Smooth muscle cell of the brain vasculature (primary cell): ENCODE results near the gene NUDT22.
"Not testable (repeated sequence)": the region's sequence is repeated elsewhere in the genome, so short reads cannot be mapped to it uniquely, and the experiment has no call there.

Experiments used
- DNase-seq: peaks from one replicate; pipeline ENCODE4 v3.0.0-alpha.2; 2012; ENCODE audit warnings: low read depth, low spot score

Gene NUDT22

GRCh38 chr11:64241491-64242374 is 15.7 kb downstream of the NUDT22 start:
- no peak for DNase-seq

- no peak for DNase-seq
These were observed 17.3 kb downstream of the NUDT22 start for GRCh38 chr11:64243236-64243854.

DNA sequence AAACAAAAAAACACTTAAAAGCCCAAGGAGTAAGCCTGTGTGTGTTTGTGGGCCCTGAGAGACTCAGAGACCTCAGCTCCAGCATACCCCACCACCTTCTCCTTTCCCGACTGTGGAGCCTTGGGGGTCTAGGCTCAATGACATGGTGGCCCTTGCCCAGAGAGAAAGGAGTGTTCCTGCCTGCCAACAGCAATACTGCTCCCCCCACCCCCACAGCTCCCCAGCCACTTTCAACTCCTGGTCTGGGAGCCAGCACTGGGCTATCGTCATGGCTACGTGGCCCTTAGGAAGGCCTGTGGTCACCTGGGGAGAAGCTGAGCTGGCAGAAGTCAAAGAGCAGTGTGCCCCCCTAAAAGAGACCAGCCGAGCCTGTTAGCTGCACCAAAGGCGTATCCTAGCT is 18.0 kb downstream of the NUDT22 start:
- no peak for DNase-seq

DNA sequence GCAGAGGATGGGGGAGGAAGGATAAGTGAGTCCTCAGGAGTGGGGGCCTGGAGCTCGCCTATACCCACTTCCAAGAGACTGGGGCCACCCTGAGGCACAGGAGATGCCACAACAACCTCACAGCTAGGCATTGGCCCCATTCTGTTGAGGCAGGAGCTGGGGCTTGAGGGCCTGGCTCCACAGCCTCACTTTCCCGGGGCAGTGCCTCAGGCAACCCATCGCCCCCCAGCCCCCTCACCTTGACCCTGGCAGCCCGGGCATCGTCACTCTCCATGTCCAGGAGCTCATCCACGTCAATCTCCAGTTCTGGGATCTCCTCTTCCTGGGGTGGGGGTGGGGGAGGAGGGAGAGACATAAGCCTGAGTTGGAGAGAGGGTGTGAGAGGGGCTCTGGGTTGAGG is 18.9 kb downstream of the NUDT22 start:
- DNase-seq: no peak

DNA sequence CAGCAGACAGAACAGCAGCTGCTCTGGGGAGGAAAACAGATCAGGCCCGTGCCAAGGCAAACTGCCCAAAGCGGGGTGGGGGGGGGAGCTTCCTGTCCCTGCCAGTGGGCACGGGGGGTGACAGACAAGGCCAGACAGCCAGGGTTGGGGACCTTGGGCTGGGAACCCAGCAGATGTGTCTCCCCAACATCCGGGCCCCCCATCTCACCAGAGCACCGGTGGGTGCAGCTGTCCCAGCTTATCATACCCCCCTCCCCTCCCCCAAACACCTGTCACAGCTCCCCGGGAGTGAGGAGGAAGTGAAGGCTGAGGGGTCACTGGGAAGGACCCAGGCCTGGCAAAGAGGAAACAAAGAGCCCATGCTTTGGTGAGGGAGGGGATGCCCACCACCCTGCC is 19.3 kb downstream of the NUDT22 start:
- DNase-seq: no peak

- DNase-seq: no peak
These were observed 19.9 kb downstream of the NUDT22 start for GRCh38 chr11:64245797-64246620.

DNA sequence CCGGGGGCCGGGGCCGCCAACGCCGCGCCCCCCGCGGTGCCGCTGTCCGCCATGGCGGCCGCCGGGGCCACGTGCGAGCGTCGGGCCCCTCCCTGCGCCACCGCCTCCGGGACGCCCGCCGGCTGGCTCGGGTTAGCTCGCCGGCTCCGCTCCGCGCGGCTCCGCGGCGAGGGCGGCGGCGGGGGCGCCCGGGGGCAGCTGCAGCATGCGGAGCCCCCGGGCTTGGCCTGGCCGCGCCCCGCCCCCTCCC is 20.5 kb downstream of the NUDT22 start:
- DNase-seq: not testable (repeated sequence)

DNA sequence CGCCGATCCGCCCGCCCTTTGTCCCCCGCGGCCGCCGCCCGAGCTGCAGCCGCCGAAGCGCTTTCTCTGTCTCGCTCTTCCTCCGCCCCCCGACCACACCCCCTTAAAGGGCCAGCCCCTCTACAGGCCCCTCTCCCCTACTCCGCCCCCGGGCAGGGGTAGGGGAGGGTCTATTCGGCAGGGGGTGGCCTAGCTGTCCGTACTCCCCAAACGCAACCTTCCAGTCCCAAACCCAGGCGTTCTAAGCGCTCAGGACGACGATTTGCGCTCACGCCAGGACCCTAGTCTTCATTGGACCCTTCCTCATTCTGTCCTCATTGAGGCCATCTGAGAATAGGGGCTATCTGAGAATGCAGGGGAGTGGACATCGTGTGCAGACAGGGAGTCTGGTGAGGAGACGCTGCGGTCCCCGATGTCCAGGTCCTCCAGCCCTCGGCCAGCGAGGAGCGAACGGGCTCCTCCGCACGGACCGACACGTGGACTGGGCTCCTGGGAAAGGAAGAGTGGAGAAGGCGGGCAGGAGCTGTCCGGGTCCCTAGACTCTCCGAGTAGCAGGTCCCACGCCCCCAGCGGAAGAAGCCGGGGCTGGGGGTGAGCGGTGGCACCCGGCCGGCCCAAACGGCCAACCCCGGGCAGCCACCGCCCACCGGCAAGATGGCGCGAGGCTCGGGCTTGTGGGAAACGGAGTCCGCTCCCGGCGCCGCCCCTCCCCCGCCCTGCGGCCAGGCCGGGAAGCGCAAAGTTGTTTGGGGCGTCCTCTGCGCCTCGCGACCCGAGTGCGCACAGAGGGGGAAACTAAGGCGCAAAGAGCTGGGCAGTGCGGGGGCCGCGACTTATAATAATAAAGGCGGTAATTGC is 21.0 kb downstream of the NUDT22 start, which contains the start of gene PPP1R14B:
Gene PPP1R14B, minus strand, starts transcription at position 73 of the 858 bp plus-strand sequence. CDS start 270 bp downstream, outside the sequence.
- peak; percentile 61 for DNase-seq

DNA sequence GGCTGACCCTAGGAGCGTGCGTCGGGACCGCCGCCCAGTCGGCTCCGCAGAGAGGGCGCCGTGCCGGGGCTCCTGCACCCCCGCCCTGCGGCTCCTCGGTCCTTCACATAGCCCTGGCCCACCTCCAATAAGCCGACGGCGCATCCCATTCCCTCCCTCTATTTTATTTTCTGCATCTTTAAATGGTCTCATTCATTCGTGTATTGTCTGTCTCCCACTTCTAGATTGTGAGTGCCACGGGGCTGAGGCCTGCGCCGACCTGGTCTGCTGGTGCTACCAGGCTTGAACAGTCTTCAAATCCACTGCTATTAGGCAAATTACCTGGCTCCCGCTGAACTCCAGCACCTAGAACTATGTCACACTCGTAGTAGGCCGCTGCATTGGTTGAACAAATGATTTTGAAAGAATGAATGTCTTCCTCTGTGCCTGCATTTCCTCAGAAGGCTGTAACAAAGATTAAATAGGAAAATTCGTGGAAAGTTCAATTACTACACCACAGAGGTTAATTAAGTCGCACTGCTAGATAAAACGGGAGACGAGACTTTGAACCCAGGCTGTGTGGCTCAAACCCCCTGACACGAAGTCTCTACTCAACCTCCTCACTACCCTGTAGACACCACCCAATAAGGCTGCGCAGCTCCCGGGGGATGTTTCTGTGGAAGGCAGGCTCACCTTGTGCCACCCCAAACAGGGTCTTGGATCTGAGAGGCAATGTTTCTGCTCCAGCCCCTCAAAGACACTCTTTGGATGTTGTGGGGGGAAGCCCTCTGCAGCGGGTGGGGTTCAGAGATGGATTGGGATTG is 21.9 kb downstream of the NUDT22 start:
- DNase-seq: no peak

DNA sequence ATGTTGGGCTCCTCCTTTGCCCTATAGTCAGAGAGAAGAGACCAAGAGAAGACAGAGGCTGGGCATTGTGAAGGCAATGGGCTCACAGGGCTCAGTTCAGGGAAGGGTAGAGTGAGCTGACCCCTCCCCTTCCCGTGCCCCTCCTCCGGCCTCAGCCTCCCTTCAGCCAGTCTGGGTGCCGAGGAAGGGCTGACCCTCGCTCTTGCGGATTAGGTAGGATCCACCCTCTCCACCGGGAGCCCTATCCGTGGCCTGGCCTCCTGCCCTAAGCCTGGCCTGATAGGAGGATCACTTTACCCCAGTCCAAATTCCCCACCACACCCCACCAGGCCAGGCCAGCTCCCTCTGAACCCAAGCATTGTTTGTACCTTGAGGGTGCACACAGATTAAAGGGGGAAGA is 22.5 kb downstream of the NUDT22 start:
- no peak for DNase-seq

DNA sequence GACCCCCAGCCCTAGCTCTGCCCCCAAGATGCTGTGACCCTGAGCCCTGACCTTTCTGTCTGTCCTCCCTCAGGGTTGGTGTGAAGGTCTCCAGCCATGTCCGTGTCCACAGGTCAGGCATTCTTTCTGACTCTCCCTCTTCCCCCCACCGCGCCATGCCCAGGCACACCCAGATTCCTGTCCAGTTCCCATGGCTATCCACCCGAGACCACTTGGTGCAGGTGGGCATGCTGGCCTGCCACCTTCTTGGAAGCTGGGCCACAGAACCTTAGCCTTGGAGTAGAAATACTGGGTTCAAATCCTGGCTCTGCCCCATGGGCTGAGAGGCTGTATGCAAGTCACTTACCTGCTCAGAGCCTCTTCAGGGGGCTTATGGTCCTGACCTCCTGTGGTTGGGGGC is 23.0 kb downstream of the NUDT22 start:
- no peak for DNase-seq

DNA sequence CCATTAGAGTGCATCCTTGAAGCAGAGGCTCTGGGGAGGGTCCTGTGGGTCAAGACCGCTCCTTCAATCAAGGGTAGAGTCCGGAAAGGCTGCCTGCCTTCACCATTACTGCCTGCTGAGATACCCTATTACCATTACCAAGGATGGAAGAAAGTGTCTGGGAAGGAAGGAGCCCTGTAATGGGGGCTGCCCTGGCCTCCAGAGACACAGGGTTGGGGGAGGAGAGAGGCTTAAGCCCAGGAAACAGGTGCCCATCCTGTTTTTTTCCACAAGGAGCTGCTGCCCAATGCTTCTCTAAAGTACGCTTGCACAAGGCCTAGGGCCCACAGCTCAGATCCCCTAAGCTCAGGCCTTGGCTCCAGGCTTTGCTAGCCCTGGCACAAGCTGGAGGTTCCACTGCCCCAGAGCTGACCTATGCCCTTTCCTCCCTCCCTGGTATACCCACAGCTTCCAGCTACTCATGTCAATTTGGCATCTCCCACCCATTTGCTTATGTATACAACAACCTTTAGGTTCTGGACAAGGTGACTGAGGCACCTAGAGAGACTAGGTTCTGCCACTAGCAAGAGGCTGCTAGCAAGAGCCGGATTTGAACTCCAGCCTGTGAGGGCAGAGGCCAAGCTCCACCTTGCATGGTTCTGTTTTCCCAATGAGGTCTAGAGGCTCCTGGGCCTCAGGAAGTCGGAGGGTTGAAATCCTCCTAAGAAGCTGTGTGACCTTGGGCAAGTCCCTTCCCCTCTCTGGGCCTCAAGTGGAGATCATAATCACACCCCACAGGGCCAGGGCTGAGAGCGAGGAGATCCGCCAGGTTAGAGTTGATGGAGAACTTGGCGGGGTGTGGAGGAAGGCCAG is 23.7 kb downstream of the NUDT22 start:
- no peak for DNase-seq

DNA sequence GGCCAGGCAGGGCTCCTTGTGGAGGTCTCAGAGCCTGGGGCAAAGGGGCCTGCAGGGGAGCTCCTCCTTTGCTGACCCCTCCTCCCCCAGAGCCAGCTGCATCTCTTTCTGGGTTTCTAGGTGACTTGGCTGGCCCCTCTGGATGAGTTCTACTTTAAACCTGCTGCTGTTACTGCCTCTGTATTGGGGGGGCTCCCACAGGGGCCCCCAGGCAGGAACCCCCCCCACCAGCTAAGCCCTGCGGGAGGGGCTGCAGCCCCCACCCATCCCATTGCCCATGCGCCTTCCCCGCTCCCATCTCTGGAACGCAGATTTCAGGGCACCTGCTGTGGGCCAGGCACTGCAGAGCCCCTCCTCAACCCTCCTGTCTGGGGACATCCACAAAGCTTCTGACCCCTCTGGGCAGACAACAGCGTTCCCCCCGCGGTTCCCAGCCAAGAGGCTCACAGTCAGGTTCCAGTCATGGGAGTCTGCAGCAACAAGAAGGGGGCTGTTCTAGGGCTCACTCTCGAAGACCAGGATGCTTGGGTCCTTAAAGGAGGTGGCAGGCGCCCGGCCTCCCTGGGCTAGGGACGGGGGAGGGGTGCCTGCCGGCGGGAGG is 24.4 kb downstream of the NUDT22 start:
- DNase-seq: no peak

- DNase-seq: no peak
These were observed 25.1 kb downstream of the NUDT22 start, which contains the start of gene PLCB3 for GRCh38 chr11:64251016-64251752. TSS of gene PLCB3 (plus strand) at chr11:64251530. CDS start at chr11:64251650, 120 bp downstream.

DNA sequence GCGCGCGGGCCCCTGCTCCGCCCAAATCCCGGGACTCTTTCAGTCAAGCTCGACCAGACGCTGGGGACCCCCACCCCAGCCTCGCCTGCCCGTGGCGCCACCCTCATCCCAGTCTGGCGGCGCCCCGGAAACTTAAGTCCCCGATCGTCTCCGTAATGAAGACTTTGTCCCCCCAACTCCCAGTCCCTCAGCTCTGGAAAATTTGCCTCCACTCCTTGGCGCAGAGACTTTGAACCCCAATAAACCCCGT is 25.6 kb downstream of the NUDT22 start:
- no peak for DNase-seq

DNA sequence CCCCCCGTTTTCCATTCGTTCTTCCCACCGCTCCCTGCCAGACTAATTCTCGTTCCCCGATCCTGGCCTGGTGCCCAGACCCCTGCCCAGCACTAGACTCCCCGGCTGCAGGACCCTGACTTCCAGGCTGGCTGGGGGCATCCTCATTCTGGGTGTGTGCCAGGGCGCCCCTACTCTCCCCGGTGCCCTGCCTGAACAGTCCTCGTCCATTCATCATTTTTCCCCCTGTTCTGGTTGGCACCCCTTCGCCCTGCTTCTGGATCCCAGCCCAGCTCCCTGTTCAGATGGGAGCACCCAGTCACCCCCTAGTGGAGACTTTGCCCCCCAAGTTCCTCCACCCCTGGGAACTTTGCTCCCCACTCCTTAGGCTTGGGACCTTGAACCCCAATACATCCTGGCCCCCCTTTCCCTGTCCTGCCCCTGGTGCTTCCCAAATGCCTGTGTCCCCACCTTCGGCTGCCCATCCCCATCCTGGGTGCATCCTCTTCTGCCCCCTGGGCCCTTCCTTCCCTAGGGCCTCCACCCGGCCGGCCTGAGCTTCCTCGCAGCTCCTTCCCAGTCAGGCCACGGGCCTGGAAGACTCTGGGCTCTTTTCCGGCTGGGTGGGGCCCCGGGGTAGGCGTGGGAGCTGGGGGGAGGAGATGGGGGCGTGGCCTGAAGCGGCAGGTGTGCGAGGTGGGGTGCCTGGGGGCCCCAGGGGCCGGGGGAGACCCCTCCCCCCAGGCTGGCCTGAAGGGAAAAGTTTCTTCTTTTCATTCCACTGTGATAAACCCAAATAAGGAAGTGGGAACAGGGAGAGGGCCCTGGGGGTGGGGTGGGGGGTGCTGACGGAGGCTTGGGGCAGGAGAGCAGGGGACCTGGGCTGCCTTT is 26.2 kb downstream of the NUDT22 start:
- no peak for DNase-seq

DNA sequence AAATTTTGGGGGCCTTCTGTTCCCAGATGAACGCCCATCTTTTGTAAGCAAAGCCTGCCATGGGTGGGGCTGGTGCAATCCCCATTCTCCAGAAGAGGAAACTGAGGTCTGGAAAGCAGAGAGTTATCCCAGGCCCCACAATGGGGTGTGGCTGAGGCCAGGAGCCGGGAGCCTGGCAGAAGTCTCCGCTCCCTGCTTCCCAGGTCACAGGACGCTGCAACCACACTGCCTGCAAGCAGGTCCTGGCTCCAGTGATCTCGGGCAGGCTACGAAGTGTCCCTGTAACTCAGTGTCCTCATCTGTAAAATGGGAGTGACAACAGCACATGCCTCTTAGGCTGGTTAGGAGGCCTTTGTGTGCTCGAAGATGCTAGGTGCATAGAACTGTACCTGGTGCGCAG is 27.0 kb downstream of the NUDT22 start:
- DNase-seq: no peak

GRCh38 chr11:64253481-64253880 is 27.4 kb downstream of the NUDT22 start:
- no peak for DNase-seq
